A673 (cell line): ENCODE data around the gene MMP12.

Source experiments
- EZH2 ChIP-seq: fragments of 200-600 bp; sonication (generic); IDR thresholded peaks from 2 replicates; pipeline ENCODE4 v1.6.1; 2017; ENCODE audit warnings: borderline replicate concordance, low read depth, mild to moderate bottlenecking, mixed read lengths, antibody characterized with exemption, low read length; ENCODE audit not compliant: poor library complexity, severe bottlenecking
- TF ChIP-seq, protein P1 (sequence below): fragments of 300-800, 200-600 bp; sonication (generic); conservative IDR thresholded peaks from 2 replicates; pipeline ENCODE4 v1.5.1; 2017; ENCODE audit warnings: low read depth, mild to moderate bottlenecking, antibody characterized with exemption, low read length, moderate library complexity, mixed read lengths

DNA sequence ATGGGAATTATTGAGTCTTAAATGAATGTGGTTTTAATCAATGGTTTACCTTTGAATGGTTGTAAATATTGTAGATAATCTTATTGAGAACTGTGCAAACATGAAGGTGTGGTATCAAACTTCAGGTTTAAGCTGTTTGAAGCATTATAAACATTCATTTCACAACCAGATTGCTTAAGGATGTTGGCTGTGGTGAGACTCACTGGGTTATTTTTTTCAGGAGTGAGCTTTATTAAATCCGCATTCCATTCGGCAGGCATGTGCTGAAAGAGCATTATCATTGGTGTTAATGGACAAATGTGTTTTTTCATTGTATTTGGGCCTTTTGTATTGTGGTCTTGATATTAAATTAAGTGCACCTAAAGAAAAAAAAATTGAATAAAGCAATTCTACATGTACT is 41.1 kb downstream of the MMP12 start:
- TF ChIP-seq, protein P1, sequence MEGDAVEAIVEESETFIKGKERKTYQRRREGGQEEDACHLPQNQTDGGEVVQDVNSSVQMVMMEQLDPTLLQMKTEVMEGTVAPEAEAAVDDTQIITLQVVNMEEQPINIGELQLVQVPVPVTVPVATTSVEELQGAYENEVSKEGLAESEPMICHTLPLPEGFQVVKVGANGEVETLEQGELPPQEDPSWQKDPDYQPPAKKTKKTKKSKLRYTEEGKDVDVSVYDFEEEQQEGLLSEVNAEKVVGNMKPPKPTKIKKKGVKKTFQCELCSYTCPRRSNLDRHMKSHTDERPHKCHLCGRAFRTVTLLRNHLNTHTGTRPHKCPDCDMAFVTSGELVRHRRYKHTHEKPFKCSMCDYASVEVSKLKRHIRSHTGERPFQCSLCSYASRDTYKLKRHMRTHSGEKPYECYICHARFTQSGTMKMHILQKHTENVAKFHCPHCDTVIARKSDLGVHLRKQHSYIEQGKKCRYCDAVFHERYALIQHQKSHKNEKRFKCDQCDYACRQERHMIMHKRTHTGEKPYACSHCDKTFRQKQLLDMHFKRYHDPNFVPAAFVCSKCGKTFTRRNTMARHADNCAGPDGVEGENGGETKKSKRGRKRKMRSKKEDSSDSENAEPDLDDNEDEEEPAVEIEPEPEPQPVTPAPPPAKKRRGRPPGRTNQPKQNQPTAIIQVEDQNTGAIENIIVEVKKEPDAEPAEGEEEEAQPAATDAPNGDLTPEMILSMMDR: no peak
- no peak for TF ChIP-seq EZH2
